Smooth muscle cell (in vitro differentiated cells): ENCODE measurements around the gene CLSTN2. TPM values are rescaled to one million over a fixed set of nuclear protein-coding genes. Genes with fewer than 3 reads are reported as not detected.

Source experiments
- DNase-seq: peaks from one replicate; lab custom pipeline; 2025; ENCODE audit not compliant: unreplicated experiment; lab: John Stamatoyannopoulos, UW
- H2AFZ ChIP-seq: fragments of 200-600 bp; sonication (generic); 2 replicates; pipeline ENCODE4 v1.6.0; 2016; ENCODE audit warnings: antibody characterized with exemption, low read depth, mild to moderate bottlenecking
- H3F3A ChIP-seq: fragments of 200-600 bp; sonication (generic); 2 replicates; pipeline ENCODE4 v1.6.0; 2017; ENCODE audit warnings: antibody characterized with exemption, low read depth
- H3K27ac ChIP-seq: fragments of 200-600 bp; sonication (generic); 2 replicates; pipeline ENCODE4 v1.5.1; 2016; ENCODE audit warnings: low read depth, mild to moderate bottlenecking
- H3K27me3 ChIP-seq: fragments of 200-600 bp; sonication (generic); 2 replicates; pipeline ENCODE4 v1.6.1; 2016; ENCODE audit warnings: low read depth, mild to moderate bottlenecking
- H3K36me3 ChIP-seq: fragments of 200-600 bp; sonication (generic); 2 replicates; pipeline ENCODE4 v1.5.1; 2016; ENCODE audit warnings: low read depth
- H3K4me1 ChIP-seq: fragments of 200-600 bp; sonication (generic); 2 replicates; pipeline ENCODE4 v1.5.1; 2016; ENCODE audit warnings: low read depth
- H3K4me2 ChIP-seq: fragments of 200-600 bp; sonication (generic); 2 replicates; pipeline ENCODE4 v1.6.0; 2016; ENCODE audit warnings: mild to moderate bottlenecking
- H3K4me3 ChIP-seq: fragments of 200-600 bp; sonication (generic); 2 replicates; pipeline ENCODE4 v1.5.1; 2016; ENCODE audit warnings: mild to moderate bottlenecking
- H3K79me2 ChIP-seq: fragments of 200-600 bp; sonication (generic); 2 replicates; pipeline ENCODE4 v1.6.0; 2016; ENCODE audit warnings: low read depth, mild to moderate bottlenecking
- H3K9ac ChIP-seq: fragments of 200-600 bp; sonication (generic); 2 replicates; pipeline ENCODE4 v1.6.0; 2016; ENCODE audit warnings: low read depth
- H3K9me3 ChIP-seq: fragments of 200-600 bp; sonication (generic); replicated peaks from 2 replicates; pipeline ENCODE4 v1.5.1; 2016; ENCODE audit warnings: low read depth
- H4K20me1 ChIP-seq: fragments of 200-600 bp; sonication (generic); 2 replicates; pipeline ENCODE4 v1.6.0; 2016; ENCODE audit warnings: low read depth
- WGBS: methylation state at CpG from one replicate; pipeline ENCODE4 v1.1.7; 2016; ENCODE audit warnings: low lambda C conversion rate; 5-methylcytosine and 5-hydroxymethylcytosine counted together
- polyA plus RNA-seq: library from polyadenylated mRNA; unstranded; fragments of >200 nt; fragmentation: Nextera tagmentation; extraction: Ambion mirVana; gene quantifications from 2 replicates; pipeline ENCODE4 v1.2.1, GENCODE V29; 2016
- total RNA-seq: library from RNA; depleted of rRNA; stranded (reverse); fragments of >200 nt; gene quantifications from 2 replicates; pipeline ENCODE4 v1.2.3, GENCODE V29; 2014
- TF ChIP-seq, protein P1 (sequence below): fragments of 200-600 bp; sonication (generic); IDR thresholded peaks from 2 replicates; pipeline ENCODE4 v1.5.1; 2017; ENCODE audit warnings: borderline replicate concordance, mild to moderate bottlenecking, antibody characterized with exemption; ENCODE audit not compliant: insufficient read depth, poor library complexity, severe bottlenecking

Gene CLSTN2
- total and polyA plus RNA-seq, 2 experiments from 2014 or later = 0.91 to 1.5 TPM

DNA sequence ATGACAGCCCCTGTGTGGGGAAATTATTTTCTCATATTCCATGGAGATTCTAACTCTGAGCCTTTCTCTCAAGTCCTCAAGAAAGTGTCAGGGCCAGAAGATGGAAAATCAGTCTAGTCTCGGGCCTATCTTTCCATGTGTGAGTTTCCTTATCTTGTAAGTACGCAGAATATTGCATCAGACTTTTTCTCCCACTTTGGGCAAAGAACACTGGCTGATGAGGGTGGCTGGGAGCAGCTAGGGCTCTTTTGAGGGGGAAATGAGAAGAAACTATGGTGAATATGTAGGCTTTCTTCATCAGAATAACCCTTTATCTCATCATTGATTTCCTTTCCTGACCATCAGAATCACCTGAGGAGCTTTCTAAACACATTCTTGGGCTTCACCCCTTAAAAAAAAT, 264.0 kb downstream of the CLSTN2 start:
- Histone ChIP-seq H3K4me2 (no peak overlapping the region), H3K9ac (no peak overlapping the region), H2AFZ (no peak overlapping the region), H3K4me3 (no peak overlapping the region), H4K20me1 (no peaks in the 10 kb centered on the region), H3K4me1 (no peaks in the 10 kb centered on the region), H3F3A (no peaks in the 10 kb centered on the region), H3K36me3 (no peaks in the 10 kb centered on the region), H3K79me2 (no peaks in the 10 kb centered on the region), H3K27ac (no peak overlapping the region), H3K9me3 (no peaks in the 10 kb centered on the region), H3K27me3 (no peaks in the 10 kb centered on the region)
- TF ChIP-seq, protein P1, sequence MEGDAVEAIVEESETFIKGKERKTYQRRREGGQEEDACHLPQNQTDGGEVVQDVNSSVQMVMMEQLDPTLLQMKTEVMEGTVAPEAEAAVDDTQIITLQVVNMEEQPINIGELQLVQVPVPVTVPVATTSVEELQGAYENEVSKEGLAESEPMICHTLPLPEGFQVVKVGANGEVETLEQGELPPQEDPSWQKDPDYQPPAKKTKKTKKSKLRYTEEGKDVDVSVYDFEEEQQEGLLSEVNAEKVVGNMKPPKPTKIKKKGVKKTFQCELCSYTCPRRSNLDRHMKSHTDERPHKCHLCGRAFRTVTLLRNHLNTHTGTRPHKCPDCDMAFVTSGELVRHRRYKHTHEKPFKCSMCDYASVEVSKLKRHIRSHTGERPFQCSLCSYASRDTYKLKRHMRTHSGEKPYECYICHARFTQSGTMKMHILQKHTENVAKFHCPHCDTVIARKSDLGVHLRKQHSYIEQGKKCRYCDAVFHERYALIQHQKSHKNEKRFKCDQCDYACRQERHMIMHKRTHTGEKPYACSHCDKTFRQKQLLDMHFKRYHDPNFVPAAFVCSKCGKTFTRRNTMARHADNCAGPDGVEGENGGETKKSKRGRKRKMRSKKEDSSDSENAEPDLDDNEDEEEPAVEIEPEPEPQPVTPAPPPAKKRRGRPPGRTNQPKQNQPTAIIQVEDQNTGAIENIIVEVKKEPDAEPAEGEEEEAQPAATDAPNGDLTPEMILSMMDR = no peak
- WGBS = 54% methylated on average over 2 of the region's 2 CpGs
- DNase-seq = no peak

DNA sequence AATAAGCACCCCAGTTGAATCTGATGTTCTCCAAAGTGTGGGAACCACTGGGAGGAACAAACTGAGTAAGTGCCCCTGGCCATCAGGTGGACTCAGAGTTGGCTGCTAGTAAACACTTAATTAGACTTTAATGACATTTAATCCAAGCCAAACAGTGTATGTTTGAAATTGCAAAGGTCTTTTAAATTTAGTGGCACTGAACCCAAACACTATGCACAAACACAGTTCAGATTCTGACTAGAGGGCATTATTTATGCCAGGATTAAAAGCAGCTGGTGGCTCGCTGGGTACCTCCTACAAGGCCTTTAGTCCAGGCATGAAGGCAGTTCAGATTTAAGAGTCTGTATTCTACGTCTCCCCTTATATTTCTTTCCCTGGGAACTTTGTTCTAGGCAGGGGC, 264.8 kb downstream of the CLSTN2 start:
- no peaks in the 10 kb centered on the region for H3K79me2 ChIP-seq
- H3K27ac ChIP-seq = no peak overlapping the region
- H3F3A ChIP-seq = no peaks in the 10 kb centered on the region
- no peaks in the 10 kb centered on the region for H3K36me3 ChIP-seq
- no peak overlapping the region for H2AFZ ChIP-seq
- H3K27me3 ChIP-seq = peaks cover 7% of the 10 kb centered on the region
- H3K9ac ChIP-seq = no peak overlapping the region
- DNase-seq = no peak
- no peaks in the 10 kb centered on the region for H3K4me1 ChIP-seq
- no peak overlapping the region for H3K4me2 ChIP-seq
- TF ChIP-seq, protein P1 = no peak
- 94% methylated on average over 2 of the region's 2 CpGs for WGBS
- H3K9me3 ChIP-seq = no peaks in the 10 kb centered on the region
- H3K4me3 ChIP-seq = no peak overlapping the region
- H4K20me1 ChIP-seq = no peaks in the 10 kb centered on the region

DNA sequence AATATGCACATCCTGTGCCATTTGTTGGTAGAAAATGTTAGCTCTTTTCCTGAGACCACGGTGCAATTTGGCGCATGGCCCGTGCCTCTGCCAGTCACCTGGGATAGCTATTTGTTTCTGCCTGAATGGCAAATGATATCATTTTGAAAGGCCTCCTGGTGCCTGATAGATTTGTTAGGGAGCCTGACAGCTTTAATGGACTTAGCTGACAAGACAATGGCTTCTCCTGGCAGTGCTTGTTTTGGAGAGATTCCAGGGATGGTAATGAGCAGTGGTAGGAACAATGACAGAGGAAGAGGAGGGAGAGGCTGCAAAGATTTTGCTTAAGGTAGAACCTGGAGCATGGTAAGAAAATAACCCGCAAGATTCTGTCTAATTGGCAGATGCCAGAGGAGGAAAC, 268.5 kb downstream of the CLSTN2 start:
- TF ChIP-seq, protein P1 = no peak
- H3F3A ChIP-seq = no peaks in the 10 kb centered on the region
- no peaks in the 10 kb centered on the region for H3K36me3 ChIP-seq
- H2AFZ ChIP-seq = no peak overlapping the region
- no peak overlapping the region for H3K4me2 ChIP-seq
- no peak overlapping the region for H3K27ac ChIP-seq
- H3K9me3 ChIP-seq = no peaks in the 10 kb centered on the region
- no peak overlapping the region for H3K9ac ChIP-seq
- no peak overlapping the region for H3K4me3 ChIP-seq
- no peak for DNase-seq
- H3K27me3 ChIP-seq = peaks cover 10% of the 10 kb centered on the region
- WGBS = 45% methylated on average over 4 of the region's 4 CpGs
- H4K20me1 ChIP-seq = no peaks in the 10 kb centered on the region
- no peaks in the 10 kb centered on the region for H3K4me1 ChIP-seq
- no peaks in the 10 kb centered on the region for H3K79me2 ChIP-seq

DNA sequence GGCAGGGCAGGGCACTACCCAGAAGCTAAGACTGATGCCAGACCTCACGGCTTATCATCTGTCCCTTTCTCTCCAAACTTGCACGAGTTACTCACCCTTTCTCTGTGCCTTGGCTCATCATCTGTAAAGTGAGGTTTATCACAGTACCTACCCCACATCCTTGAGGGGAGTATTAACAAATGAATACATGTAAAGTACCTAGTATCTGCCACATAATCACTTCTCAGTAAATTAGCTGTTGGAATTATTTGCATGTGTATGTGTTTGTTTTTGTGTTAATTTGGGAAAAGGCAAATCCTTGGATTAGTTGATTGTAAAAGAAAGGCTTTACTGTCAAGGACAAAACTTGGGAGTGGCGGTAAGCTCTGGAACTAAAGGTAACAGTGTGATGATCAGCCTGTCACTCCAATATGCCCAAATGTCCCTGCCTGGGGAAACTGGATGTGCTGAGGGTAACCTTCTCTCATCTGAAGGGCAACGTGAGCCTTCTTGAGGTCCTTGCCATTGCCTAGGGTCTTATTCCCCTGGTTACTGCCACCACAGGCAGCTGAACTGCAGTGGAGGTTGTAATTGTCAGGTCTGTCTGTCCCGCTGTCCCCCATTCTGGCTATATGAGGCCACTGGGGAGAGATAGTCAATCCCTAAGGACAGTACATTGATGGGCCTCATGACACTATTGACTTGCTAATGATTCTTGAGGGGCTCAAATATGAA, 269.4 kb downstream of the CLSTN2 start:
- H2AFZ ChIP-seq = no peak overlapping the region
- H3K36me3 ChIP-seq = no peaks in the 10 kb centered on the region
- TF ChIP-seq, protein P1 = no peak
- H3K9ac ChIP-seq = no peak overlapping the region
- H3K4me2 ChIP-seq = no peak overlapping the region
- no peaks in the 10 kb centered on the region for H4K20me1 ChIP-seq
- WGBS = 32% methylated on average over 5 of the region's 5 CpGs
- peaks cover 18% of the 10 kb centered on the region for H3K27me3 ChIP-seq
- no peak overlapping the region for H3K27ac ChIP-seq
- DNase-seq = no peak
- no peaks in the 10 kb centered on the region for H3K9me3 ChIP-seq
- no peaks in the 10 kb centered on the region for H3F3A ChIP-seq
- H3K79me2 ChIP-seq = no peaks in the 10 kb centered on the region
- no peak overlapping the region for H3K4me3 ChIP-seq
- no peaks in the 10 kb centered on the region for H3K4me1 ChIP-seq
